Neural progenitor cell (in vitro differentiated cells): ENCODE measurements around the gene NUDT16L1. TPM values are rescaled to one million over a fixed set of nuclear protein-coding genes. Genes with fewer than 3 reads are reported as not detected.

ENCODE experiments used
- DNase-seq: peaks from one replicate; pipeline ENCODE4 v3.0.0-alpha.2; 2016; ENCODE audit warnings: low spot score
- H2AFZ ChIP-seq: fragments of 200-600 bp; sonication (generic); replicated peaks from 2 replicates; pipeline ENCODE4 v1.6.1; 2016; ENCODE audit warnings: antibody characterized with exemption
- H3F3A ChIP-seq: fragments of 200-600 bp; sonication (generic); 2 replicates; pipeline ENCODE4 v1.6.1; 2016; ENCODE audit warnings: antibody characterized with exemption, low read depth
- H3K27ac ChIP-seq: fragments of 200-600 bp; sonication (generic); 2 replicates; pipeline ENCODE4 v1.5.1; 2016; ENCODE audit warnings: mild to moderate bottlenecking
- H3K27me3 ChIP-seq: fragments of 200-600 bp; sonication (generic); 2 replicates; pipeline ENCODE4 v1.6.1; 2016; ENCODE audit warnings: mild to moderate bottlenecking, moderate library complexity
- H3K36me3 ChIP-seq: fragments of 200-600 bp; sonication (generic); 2 replicates; pipeline ENCODE4 v1.5.1; 2016
- H3K4me1 ChIP-seq: fragments of 200-600 bp; sonication (generic); 2 replicates; pipeline ENCODE4 v1.6.1; 2016; ENCODE audit warnings: mixed run types
- H3K4me2 ChIP-seq: fragments of 200-600 bp; sonication (generic); 2 replicates; pipeline ENCODE4 v1.6.1; 2016
- H3K4me3 ChIP-seq: fragments of 200-600 bp; sonication (generic); 2 replicates; pipeline ENCODE4 v1.5.1; 2016
- H3K79me2 ChIP-seq: fragments of 200-600 bp; sonication (generic); 2 replicates; pipeline ENCODE4 v1.6.1; 2016; ENCODE audit warnings: low read depth
- H3K9ac ChIP-seq: fragments of 200-600 bp; sonication (generic); 2 replicates; pipeline ENCODE4 v1.6.1; 2016
- H3K9me3 ChIP-seq: fragments of 200-600 bp; sonication (generic); 2 replicates; pipeline ENCODE4 v1.5.1; 2016; ENCODE audit warnings: low read depth
- H4K20me1 ChIP-seq: fragments of 200-600 bp; sonication (generic); 2 replicates; pipeline ENCODE4 v1.6.1; 2016; ENCODE audit warnings: low read depth
- H3K27ac Mint-ChIP-seq: 3 replicates; pipeline ENCODE4 v1.8.0; 2021; ENCODE audit warnings: mixed read lengths
- H3K27me3 Mint-ChIP-seq: 2 replicates; pipeline ENCODE4 v1.8.0; 2022; ENCODE audit warnings: low read depth, mild to moderate bottlenecking, inconsistent platforms, moderate library complexity, mixed read lengths; ENCODE audit not compliant: insufficient read depth
- H3K36me3 Mint-ChIP-seq: 3 replicates; pipeline ENCODE4 v1.8.0; 2021; ENCODE audit warnings: mixed read lengths
- H3K4me1 Mint-ChIP-seq: 3 replicates; pipeline ENCODE4 v1.8.0; 2021; ENCODE audit warnings: mixed read lengths
- H3K4me3 Mint-ChIP-seq: 3 replicates; pipeline ENCODE4 v1.8.0; 2021; ENCODE audit warnings: mild to moderate bottlenecking, moderate library complexity, mixed read lengths
- H3K9me3 Mint-ChIP-seq: 3 replicates; pipeline ENCODE4 v1.8.0; 2020; ENCODE audit warnings: mixed read lengths
- CTCF ChIP-seq: fragments of 200-600 bp; sonication (generic); IDR thresholded peaks from 2 replicates; pipeline ENCODE4 v1.5.1; 2017; ENCODE audit warnings: antibody characterized with exemption, mild to moderate bottlenecking
- EZH2 ChIP-seq: fragments of 200-600 bp; sonication (generic); IDR thresholded peaks from 2 replicates; pipeline ENCODE4 v1.6.1; 2017; ENCODE audit warnings: antibody characterized with exemption, mild to moderate bottlenecking, moderate library complexity
- EZH2phosphoT487 ChIP-seq: fragments of 200-600 bp; sonication (generic); IDR thresholded peaks from 2 replicates; pipeline ENCODE4 v1.6.1; 2017; ENCODE audit warnings: antibody characterized with exemption
- total RNA-seq: library from RNA; depleted of rRNA; stranded (reverse); fragments of >200 nt; gene quantifications from 2 replicates; pipeline ENCODE4 v1.2.3, GENCODE V29; 2015; ENCODE audit warnings: low replicate concordance

Gene NUDT16L1
- total RNA-seq, 1 donor from 2014 or later = 10.9 TPM

DNA sequence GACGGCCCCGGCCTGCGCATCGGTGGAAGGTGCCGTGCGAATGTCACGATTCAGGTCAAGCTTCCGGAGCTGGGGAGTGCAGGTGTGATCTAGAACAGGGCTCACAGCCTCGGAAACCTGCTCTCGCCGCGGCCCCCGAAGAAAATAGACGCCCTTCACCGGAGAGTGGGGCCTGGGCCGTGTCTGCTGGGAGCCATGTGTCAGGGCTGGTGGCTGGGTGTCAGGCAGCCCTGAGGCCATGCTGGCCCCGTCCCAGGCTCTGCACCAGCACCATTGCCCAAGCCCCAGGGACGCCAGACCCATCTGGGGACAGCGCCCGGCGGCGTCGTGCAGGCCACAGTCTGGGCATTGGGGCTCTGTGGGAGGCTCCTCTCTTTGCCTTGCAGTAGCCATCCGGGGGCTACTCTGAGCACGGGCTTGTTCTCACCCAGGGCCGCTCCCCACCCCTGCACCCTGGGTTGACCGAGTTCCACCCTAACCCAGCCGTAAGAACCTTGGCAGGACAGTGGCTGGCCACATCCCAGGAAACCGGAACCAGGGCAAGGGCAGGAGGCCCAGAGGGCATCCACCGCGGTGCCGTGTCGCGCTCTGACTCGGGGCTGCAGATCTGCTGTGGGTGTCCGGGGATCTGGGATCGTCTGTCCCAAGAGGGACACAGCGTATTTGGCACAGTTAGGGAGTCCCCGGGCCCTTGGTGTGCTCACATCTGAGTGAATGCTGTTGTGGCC is 5.3 kb upstream of the NUDT16L1 start:
- no peaks in the 10 kb centered on the region for H3K4me1 ChIP-seq
- no peak overlapping the region for H3K4me2 ChIP-seq
- Mint-ChIP-seq H3K27ac (no peak overlapping the region), H3K27me3 (peaks cover 4% of the 10 kb centered on the region), H3K9me3 (no peaks in the 10 kb centered on the region), H3K4me1 (no peaks in the 10 kb centered on the region), H3K36me3 (peaks cover 4% of the 10 kb centered on the region), H3K4me3 (no peak overlapping the region)
- no peak overlapping the region for H3K4me3 ChIP-seq
- H3K36me3 ChIP-seq = no peaks in the 10 kb centered on the region
- H2AFZ ChIP-seq = no peak overlapping the region
- no peaks in the 10 kb centered on the region for H3K79me2 ChIP-seq
- no peaks in the 10 kb centered on the region for H3K9me3 ChIP-seq
- H4K20me1 ChIP-seq = no peaks in the 10 kb centered on the region
- no peak overlapping the region for H3K27ac ChIP-seq
- peaks cover 8% of the 10 kb centered on the region for H3F3A ChIP-seq
- TF ChIP-seq CTCF (no peak), EZH2phosphoT487 (no peak), EZH2 (no peak)
- H3K9ac ChIP-seq = no peak overlapping the region
- DNase-seq = no peak
- no peaks in the 10 kb centered on the region for H3K27me3 ChIP-seq

- no peak overlapping the region for H3K27ac ChIP-seq
- H3K4me3 ChIP-seq = no peak overlapping the region
- H3K4me2 ChIP-seq = no peak overlapping the region
- Mint-ChIP-seq H3K36me3 (peaks cover 4% of the 10 kb centered on the region), H3K27me3 (peaks cover 4% of the 10 kb centered on the region), H3K4me1 (no peaks in the 10 kb centered on the region), H3K4me3 (no peak overlapping the region), H3K9me3 (no peaks in the 10 kb centered on the region), H3K27ac (no peak overlapping the region)
- H3K4me1 ChIP-seq = no peaks in the 10 kb centered on the region
- H4K20me1 ChIP-seq = no peaks in the 10 kb centered on the region
- H3K27me3 ChIP-seq = no peaks in the 10 kb centered on the region
- no peaks in the 10 kb centered on the region for H3K9me3 ChIP-seq
- no peak for DNase-seq
- peaks cover 9% of the 10 kb centered on the region for H3F3A ChIP-seq
- no peak overlapping the region for H3K9ac ChIP-seq
- no peaks in the 10 kb centered on the region for H3K36me3 ChIP-seq
- no peak for TF ChIP-seq EZH2phosphoT487
- TF ChIP-seq CTCF = no peak
- TF ChIP-seq EZH2 = no peak
- H3K79me2 ChIP-seq = no peaks in the 10 kb centered on the region
- H2AFZ ChIP-seq = no peak overlapping the region
Observed at GRCh38 chr16:4688674-4689045, 4.7 kb upstream of the NUDT16L1 start.

DNA sequence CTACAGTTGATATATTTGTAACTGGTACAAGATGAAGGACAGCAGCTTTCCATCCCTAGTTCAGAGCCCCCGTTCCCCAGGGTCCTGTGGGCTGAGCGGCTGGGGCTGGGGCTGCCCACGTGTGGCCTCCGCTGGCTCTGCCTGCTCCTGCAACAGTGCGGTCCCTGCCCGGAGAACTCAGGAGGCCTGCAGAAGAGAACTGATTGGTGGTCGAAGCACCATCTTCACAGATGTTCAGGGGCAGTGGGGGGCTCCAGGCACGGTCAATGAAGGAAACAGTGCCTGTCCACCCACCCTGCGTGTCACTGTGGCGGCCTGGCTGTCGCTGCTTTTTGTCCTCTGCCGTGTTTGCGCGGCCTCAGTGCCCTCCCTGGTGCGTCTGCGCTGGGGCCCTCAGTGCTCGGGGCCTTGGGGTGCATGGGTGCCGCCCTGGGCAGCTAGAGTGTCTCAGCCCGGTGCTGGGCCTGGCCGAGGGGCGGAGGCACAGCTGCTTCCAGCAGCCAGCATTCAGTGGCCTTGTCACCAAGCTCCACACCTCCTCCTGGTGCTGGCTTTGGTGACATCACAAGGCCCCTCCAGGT is 4.2 kb upstream of the NUDT16L1 start:
- peaks cover 4% of the 10 kb centered on the region for H3K27me3 Mint-ChIP-seq
- Histone ChIP-seq H3K9ac (no peak overlapping the region), H3K79me2 (peaks cover 5% of the 10 kb centered on the region), H3K4me3 (no peak overlapping the region), H3K27ac (no peak overlapping the region), H3K27me3 (no peaks in the 10 kb centered on the region), H2AFZ (no peak overlapping the region), H4K20me1 (peaks cover 4% of the 10 kb centered on the region), H3K4me2 (no peak overlapping the region), H3K4me1 (no peaks in the 10 kb centered on the region), H3K36me3 (no peaks in the 10 kb centered on the region), H3F3A (peaks cover 9% of the 10 kb centered on the region), H3K9me3 (no peaks in the 10 kb centered on the region)
- TF ChIP-seq EZH2phosphoT487 = no peak
- no peak overlapping the region for H3K4me3 Mint-ChIP-seq
- peaks cover 4% of the 10 kb centered on the region for H3K36me3 Mint-ChIP-seq
- DNase-seq = no peak
- no peak overlapping the region for H3K27ac Mint-ChIP-seq
- H3K9me3 Mint-ChIP-seq = no peaks in the 10 kb centered on the region
- no peaks in the 10 kb centered on the region for H3K4me1 Mint-ChIP-seq
